Ramos (cell line): ENCODE data around the gene ACP6.
"Not testable (repeated sequence)": the region's sequence is repeated elsewhere in the genome, so short reads cannot be mapped to it uniquely, and the experiment has no call there.

Experiments used
- in situ Hi-C: fragments of 300-500 bp; cut with MboI; formaldehyde crosslinking; loops from one replicate; pipeline ENCODE4 v1.14.3; 2022; ENCODE audit warnings: low sequenced_read_pairs; ENCODE audit not compliant: unreplicated experiment

Gene ACP6

GRCh38 chr1:147670319-147671001 lies at the start of gene ACP6:
ACP6 (minus strand) TSS chr1:147670524; CDS start chr1:147670048, 476 bp downstream.
- in situ Hi-C loops: no loop called here

GRCh38 chr1:147719711-147720225 lies 49.4 kb upstream of the ACP6 start:
- in situ Hi-C loops: no loop called here

GRCh38 chr1:147719029-147719698 lies 48.8 kb upstream of the ACP6 start:
- in situ Hi-C loops: no loop called here

- in situ Hi-C loops: no loop called here
These were observed 47.4 kb upstream of the ACP6 start for GRCh38 chr1:147717706-147718097.

- in situ Hi-C loops: no loop called here
These were observed 46.9 kb upstream of the ACP6 start for GRCh38 chr1:147717051-147717705.

- in situ Hi-C loops: no loop called here
These were observed 42.3 kb upstream of the ACP6 start for GRCh38 chr1:147712605-147713004.

GRCh38 chr1:147700042-147701006 lies 30.0 kb upstream of the ACP6 start:
- in situ Hi-C loops: no loop called here

- in situ Hi-C loops: no loop called here
These were observed 29.3 kb upstream of the ACP6 start for GRCh38 chr1:147699686-147700041.

GRCh38 chr1:147683163-147683763 lies 12.9 kb upstream of the ACP6 start:
- in situ Hi-C loops: no loop called here

- in situ Hi-C loops: not testable (repeated sequence)
These were observed 10.4 kb upstream of the ACP6 start for GRCh38 chr1:147680608-147681235.

- in situ Hi-C loops: not testable (repeated sequence)
These were observed 7.4 kb upstream of the ACP6 start for GRCh38 chr1:147677681-147678080.

GRCh38 chr1:147676311-147677085 lies 6.2 kb upstream of the ACP6 start:
- in situ Hi-C loops: no loop called here

GRCh38 chr1:147673816-147674215 lies 3.5 kb upstream of the ACP6 start:
- in situ Hi-C loops: no loop called here

- in situ Hi-C loops: no loop called here
These were observed 3.1 kb upstream of the ACP6 start for GRCh38 chr1:147673406-147673805.

GRCh38 chr1:147669469-147670318 lies 630 bp downstream of the ACP6 start:
- in situ Hi-C loops: no loop called here

- in situ Hi-C loops: no loop called here
These were observed 4.8 kb downstream of the ACP6 start for GRCh38 chr1:147665521-147665920.

GRCh38 chr1:147664206-147664605 lies 6.1 kb downstream of the ACP6 start:
- in situ Hi-C loops: no loop called here

- in situ Hi-C loops: no loop called here
These were observed 15.8 kb downstream of the ACP6 start for GRCh38 chr1:147654511-147654910.
